Lower leg skin (tissue), 3 donors: ENCODE results near the gene PACRG.

Experiments
- CTCF ChIP-seq, 3 donors: fragments of 450-650 bp; IDR thresholded peaks; one replicate each; pipeline ENCODE4 v1.5.1; 2016; ENCODE audit warnings: antibody characterized with exemption in 3 of 3, mild to moderate bottlenecking in 3 of 3, moderate library complexity in 2 of 3
- POLR2A ChIP-seq, 2 donors: fragments of 450-650 bp; IDR thresholded peaks; one replicate each; pipeline ENCODE4 v1.6.1; 2016 to 2017; ENCODE audit warnings: antibody characterized with exemption in 2 of 2, mild to moderate bottlenecking in 1 of 2, moderate library complexity in 1 of 2

GRCh38 chr6:163347021-163347446 is 619.3 kb downstream of the PACRG start:
- TF ChIP-seq CTCF (IDR thresholded peaks at IDR 0.05) (no peak), POLR2A (IDR thresholded peaks at IDR 0.05) (no peak)
